KOPT-K1 (cell line): ENCODE measurements around the gene TMC4.
A peak's percentile ranks its signal among the peaks of the same experiment; 100 is the strongest.
"Not testable (repeated sequence)": the region's sequence is repeated elsewhere in the genome, so short reads cannot be mapped to it uniquely, and the experiment has no call there.

Experiments used
- H3K27ac ChIP-seq: fragments of 200-600 bp; sonication (generic); 2 replicates; pipeline ENCODE4 v1.5.1; 2016; ENCODE audit warnings: antibody characterized with exemption, mild to moderate bottlenecking, low read depth, low read length; ENCODE audit not compliant: poor library complexity, severe bottlenecking
- H3K36me3 ChIP-seq: fragments of 200-600 bp; sonication (generic); 2 replicates; pipeline ENCODE4 v1.5.1; 2017; ENCODE audit warnings: antibody characterized with exemption, mild to moderate bottlenecking, low read length, moderate library complexity; ENCODE audit not compliant: insufficient read depth
- H3K9me3 ChIP-seq: fragments of 200-600 bp; sonication (generic); 2 replicates; pipeline ENCODE4 v1.5.1; 2017; ENCODE audit warnings: antibody characterized with exemption, low read length, mild to moderate bottlenecking; ENCODE audit not compliant: insufficient read depth, poor library complexity, severe bottlenecking

The TMC4 gene

GRCh38 chr19:54173951-54174834 is 1.2 kb upstream of the TMC4 start:
- H3K36me3 ChIP-seq = peaks cover 23% of the 10 kb centered on the region

GRCh38 chr19:54173359-54173699 is 369 bp upstream of the TMC4 start:
- H3K9me3 ChIP-seq = no peaks in the 10 kb centered on the region
- peaks cover 15% of the 10 kb centered on the region for H3K36me3 ChIP-seq
- H3K27ac ChIP-seq = no peak overlapping the region

More at GRCh38 chr19:54173951-54174834, 1.2 kb upstream of the TMC4 start:
- H3K9me3 ChIP-seq = no peaks in the 10 kb centered on the region
- no peak overlapping the region for H3K27ac ChIP-seq

- H3K9me3 ChIP-seq, H3K27ac ChIP-seq, H3K36me3 ChIP-seq: not testable (repeated sequence)
Measured at GRCh38 chr19:54171736-54172431, 1.1 kb downstream of the TMC4 start.

DNA sequence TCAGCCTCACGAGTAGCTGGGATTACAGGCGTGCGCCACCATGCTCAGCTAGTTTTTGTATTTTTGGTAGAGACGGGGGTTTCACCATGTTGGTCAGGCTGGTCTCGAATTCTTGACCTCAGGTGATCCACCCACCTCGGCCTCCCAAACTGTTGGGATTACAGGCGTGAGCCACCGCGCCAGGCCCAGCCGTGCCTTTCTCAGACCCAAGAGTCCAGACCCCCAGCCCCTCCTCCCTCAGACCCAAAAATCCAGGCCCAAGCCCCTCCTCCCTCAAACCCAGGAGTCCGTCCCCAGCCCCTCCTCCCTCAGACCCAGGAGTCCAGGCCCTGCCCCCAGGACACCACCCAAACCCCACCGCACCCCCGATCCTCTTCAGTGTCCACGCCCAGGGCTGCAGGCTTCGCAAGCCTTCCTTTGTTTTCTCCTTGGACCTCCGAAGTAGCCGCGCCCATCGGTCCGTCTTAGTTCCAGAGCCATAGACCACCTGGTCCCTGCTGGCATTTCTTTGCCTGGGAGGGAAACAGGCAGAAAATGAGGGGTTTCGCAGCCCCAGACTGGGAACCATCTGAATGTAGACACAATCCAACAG is 3.7 kb downstream of the TMC4 start:
- H3K27ac ChIP-seq = no peak overlapping the region
- no peaks in the 10 kb centered on the region for H3K36me3 ChIP-seq
- H3K9me3 ChIP-seq = peaks cover 4% of the 10 kb centered on the region

DNA sequence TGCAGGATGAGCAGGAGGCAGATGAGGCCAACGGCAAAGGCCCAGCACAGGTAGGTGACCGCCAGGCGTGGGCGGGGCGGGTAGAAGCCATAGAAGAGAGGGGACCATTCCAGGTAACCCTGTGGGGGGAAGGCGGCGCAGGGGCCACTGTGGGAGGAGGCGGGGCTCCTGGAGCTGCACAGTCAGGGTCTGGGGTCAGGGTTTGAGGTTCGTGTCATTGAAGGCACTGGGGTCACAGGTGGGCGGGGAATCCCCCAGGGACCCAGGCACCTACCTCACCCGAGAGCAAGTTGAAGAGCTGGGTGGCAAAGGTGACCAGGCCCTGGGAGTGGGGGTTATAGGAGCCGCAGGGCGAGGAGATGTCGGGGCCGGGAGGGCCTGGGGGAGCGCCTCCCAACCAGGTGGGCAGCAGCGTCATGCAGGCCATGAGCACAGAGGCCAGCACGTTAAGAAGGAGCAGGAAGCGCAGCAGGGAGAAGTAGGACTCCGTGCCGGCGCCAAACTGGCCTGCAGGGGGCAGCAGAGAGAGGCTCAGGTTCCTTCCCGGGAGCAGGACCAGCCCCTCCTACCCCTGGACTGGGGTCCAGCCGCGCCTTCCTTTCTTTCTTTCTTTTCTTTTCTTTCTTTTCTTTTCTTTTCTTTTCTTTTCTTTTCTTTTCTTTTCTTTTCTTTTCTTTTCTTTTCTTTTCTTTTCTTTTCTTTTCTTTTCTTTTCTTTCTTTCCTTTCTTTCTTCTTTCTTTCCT is 4.6 kb downstream of the TMC4 start:
- Histone ChIP-seq H3K9me3 (peaks cover 4% of the 10 kb centered on the region), H3K36me3 (no peaks in the 10 kb centered on the region), H3K27ac (no peak overlapping the region)

- Histone ChIP-seq H3K9me3 (peaks cover 4% of the 10 kb centered on the region), H3K27ac (no peak overlapping the region), H3K36me3 (no peaks in the 10 kb centered on the region)
Measured at GRCh38 chr19:54165222-54165621, 7.7 kb downstream of the TMC4 start.

DNA sequence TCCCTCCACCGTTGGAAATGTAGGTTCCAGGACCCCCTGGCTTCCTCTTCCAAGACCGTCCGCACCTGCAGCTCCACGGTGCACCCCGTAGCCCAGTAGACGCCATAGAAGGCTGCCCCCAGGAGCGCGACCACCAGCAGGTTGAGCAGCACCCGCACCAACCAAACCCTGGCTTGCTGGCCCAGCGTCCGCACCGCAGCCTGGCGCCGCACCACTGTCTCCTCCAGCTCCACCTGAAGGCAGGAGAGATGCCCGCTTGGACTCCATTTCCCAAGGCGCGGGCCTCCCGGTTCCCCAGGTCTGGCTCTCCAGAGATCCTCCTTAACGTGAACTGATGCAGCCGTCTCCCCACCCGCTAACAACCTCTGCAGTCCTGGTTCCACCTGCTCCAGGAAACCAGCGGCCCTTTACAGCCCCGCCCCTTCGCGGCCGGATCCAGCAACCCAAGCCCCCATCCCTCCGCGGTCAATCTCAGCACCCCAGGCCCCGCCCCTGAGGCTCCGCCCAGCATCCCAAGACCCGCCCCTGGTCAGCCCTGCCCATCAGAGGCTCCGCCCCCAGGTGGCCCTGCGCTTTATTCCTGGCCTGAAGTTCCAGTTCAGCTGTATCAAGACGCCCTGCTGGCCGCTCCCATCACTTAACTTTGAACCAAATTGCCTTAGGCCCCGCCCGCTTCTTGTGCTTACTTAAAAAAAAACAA is 8.4 kb downstream of the TMC4 start:
- Histone ChIP-seq H3K9me3 (peaks cover 4% of the 10 kb centered on the region), H3K36me3 (no peaks in the 10 kb centered on the region), H3K27ac (no peak overlapping the region)

DNA sequence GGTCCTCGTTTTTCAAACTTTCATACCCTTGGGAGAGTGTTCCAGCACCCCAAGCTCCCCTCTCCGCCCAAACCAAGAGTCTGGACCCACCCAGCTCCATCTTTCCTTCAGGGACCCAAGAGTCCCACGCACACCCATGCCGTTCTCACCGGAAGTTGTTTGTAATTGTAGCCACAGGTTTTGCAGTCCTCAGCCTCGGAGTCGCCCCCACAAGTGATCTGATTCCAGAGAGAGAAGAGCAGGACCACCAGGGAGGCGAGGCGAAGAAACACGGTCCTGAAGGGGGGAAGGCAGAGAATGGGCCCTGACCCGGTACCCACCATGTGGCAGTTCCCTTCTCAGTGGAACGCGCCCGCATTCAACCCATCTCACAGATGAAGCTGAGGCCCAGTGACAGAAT is 10.1 kb downstream of the TMC4 start:
- H3K27ac ChIP-seq = no peak overlapping the region
- H3K9me3 ChIP-seq = peaks cover 4% of the 10 kb centered on the region
- H3K36me3 ChIP-seq = peaks cover 5% of the 10 kb centered on the region

- H3K27ac ChIP-seq = no peak overlapping the region
- peaks cover 11% of the 10 kb centered on the region for H3K36me3 ChIP-seq
- peaks cover 4% of the 10 kb centered on the region for H3K9me3 ChIP-seq
Measured at GRCh38 chr19:54162241-54162805, 10.6 kb downstream of the TMC4 start.

GRCh38 chr19:54160854-54161253 is 12.1 kb downstream of the TMC4 start:
- H3K36me3 ChIP-seq = peaks cover 26% of the 10 kb centered on the region
- H3K27ac ChIP-seq = peak overlapping the region; percentile 77
- H3K9me3 ChIP-seq = peaks cover 4% of the 10 kb centered on the region

- Histone ChIP-seq H3K9me3 (peaks cover 3% of the 10 kb centered on the region), H3K36me3 (peaks cover 31% of the 10 kb centered on the region), H3K27ac (peak overlapping the region; percentile 77)
Measured at GRCh38 chr19:54160182-54160811, 12.7 kb downstream of the TMC4 start.

DNA sequence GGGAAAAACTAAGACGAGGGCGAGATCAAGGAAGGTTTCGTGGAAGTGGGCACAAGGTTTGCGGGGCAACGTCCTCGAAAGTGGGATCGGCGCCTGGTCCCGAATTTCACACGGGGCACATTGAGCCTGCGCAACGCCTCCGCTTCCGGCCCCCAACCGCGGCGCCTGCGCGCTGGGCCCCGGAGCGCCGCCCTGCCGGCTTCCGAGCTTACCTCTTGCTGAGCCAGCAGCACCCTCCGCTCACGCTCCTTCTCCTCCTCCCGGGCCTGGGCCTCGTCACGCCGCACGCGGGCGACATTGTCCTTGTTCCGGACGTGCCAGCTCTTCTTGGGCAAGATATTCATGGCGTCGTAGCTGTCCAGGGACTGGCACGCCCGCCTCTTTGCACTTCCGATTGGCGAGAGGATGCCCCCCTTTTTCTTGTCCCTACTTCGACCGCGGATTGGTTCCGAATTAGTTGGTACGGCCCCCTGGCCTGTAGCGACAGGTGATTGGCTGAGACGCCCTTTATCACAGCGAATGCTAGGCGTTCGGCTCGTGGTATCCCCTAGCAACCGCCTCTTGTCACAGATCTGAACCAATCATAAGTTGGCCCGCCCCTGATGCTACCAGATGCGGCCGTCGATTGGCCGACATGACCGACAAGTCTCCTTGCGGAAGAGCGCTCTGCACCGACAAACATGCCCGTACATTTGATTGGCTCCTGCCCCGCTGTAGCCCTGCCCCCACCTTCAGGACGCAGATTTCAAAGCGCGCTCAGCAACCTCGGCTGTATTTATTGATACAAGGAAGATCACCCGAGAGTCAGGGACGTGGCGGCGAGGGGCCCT is 13.4 kb downstream of the TMC4 start, which contains the start of gene LENG1:
Gene LENG1 (minus strand): TSS at position 370 of the 830 bp plus-strand sequence. CDS start 26 bp downstream, at position 344.
- no peaks in the 10 kb centered on the region for H3K9me3 ChIP-seq
- peak within 1 kb of the TSS; percentile 92 for H3K27ac ChIP-seq
- peaks cover 35% of the 10 kb centered on the region for H3K36me3 ChIP-seq

- peak overlapping the region; percentile 92 for H3K27ac ChIP-seq
- peaks cover 42% of the 10 kb centered on the region for H3K36me3 ChIP-seq
- no peaks in the 10 kb centered on the region for H3K9me3 ChIP-seq
Measured at GRCh38 chr19:54158812-54159351, 14.1 kb downstream of the TMC4 start.
